Stimulated activated CD8-positive, alpha-beta memory T cell treated with anti-CD3 and anti-CD28 coated beads, Interleukin-7, amount 100 ng/mL, for 4 hours (primary cell): ENCODE results near the gene SPAG16.

Experiments used
- DNase-seq, 2 donors: peaks; one replicate each; pipeline ENCODE4 v3.0.0-alpha.2; 2020; ENCODE audit warnings: low read depth in 2 of 2

The SPAG16 gene

GRCh38 chr2:214076527-214076926, 792.3 kb downstream of the SPAG16 start:
- DNase-seq, result no peak

- DNase-seq, result no peak
These were observed 793.5 kb downstream of the SPAG16 start for GRCh38 chr2:214077727-214078126.

- DNase-seq, result no peak
These were observed 794.8 kb downstream of the SPAG16 start for GRCh38 chr2:214079032-214079431.

- no peak for DNase-seq
These were observed 804.3 kb downstream of the SPAG16 start for GRCh38 chr2:214088536-214088935.

- DNase-seq, result no peak
These were observed 812.0 kb downstream of the SPAG16 start for GRCh38 chr2:214096208-214096715.

GRCh38 chr2:214098811-214099210, 814.5 kb downstream of the SPAG16 start:
- no peak for DNase-seq

- DNase-seq, result no peak
These were observed 816.2 kb downstream of the SPAG16 start for GRCh38 chr2:214100488-214100887.

- DNase-seq, result no peak
These were observed 819.2 kb downstream of the SPAG16 start for GRCh38 chr2:214103276-214104001.

- no peak for DNase-seq
These were observed 820.0 kb downstream of the SPAG16 start for GRCh38 chr2:214104219-214104618.

- no peak for DNase-seq
These were observed 820.7 kb downstream of the SPAG16 start for GRCh38 chr2:214104967-214105366.

- no peak for DNase-seq
These were observed 823.5 kb downstream of the SPAG16 start for GRCh38 chr2:214107726-214108125.

- DNase-seq, result no peak
These were observed 824.3 kb downstream of the SPAG16 start for GRCh38 chr2:214108598-214108997.

GRCh38 chr2:214117054-214117453, 832.8 kb downstream of the SPAG16 start:
- no peak for DNase-seq

GRCh38 chr2:214126135-214126534, 841.9 kb downstream of the SPAG16 start:
- DNase-seq, result no peak

GRCh38 chr2:214127170-214127569, 842.9 kb downstream of the SPAG16 start:
- no peak for DNase-seq

GRCh38 chr2:214127571-214127970, 843.3 kb downstream of the SPAG16 start:
- no peak for DNase-seq

- no peak for DNase-seq
These were observed 843.8 kb downstream of the SPAG16 start for GRCh38 chr2:214128040-214128439.

GRCh38 chr2:214130114-214130513, 845.9 kb downstream of the SPAG16 start:
- no peak for DNase-seq

GRCh38 chr2:214135966-214136365, 851.7 kb downstream of the SPAG16 start:
- no peak for DNase-seq

- DNase-seq, result no peak
These were observed 854.5 kb downstream of the SPAG16 start for GRCh38 chr2:214138779-214139178.

- DNase-seq, result no peak
These were observed 855.5 kb downstream of the SPAG16 start for GRCh38 chr2:214139630-214140284.

GRCh38 chr2:214156971-214157370, 872.7 kb downstream of the SPAG16 start:
- DNase-seq, result no peak

- DNase-seq, result no peak
These were observed 874.6 kb downstream of the SPAG16 start for GRCh38 chr2:214158851-214159250.
